ENCODE measurements around the gene TMEM108.

The TMEM108 gene

GRCh38 chr3:133429063-133429462 lies 390.9 kb downstream of the TMEM108 start:
- no peaks in the 10 kb centered on the region for H3K36me3 ChIP-seq (ENCODE audit: insufficient read depth, low read length)
- peaks cover 6% of the 10 kb centered on the region for H3K4me1 ChIP-seq (ENCODE audit: control insufficient read depth, insufficient read depth, low read length, unreplicated experiment)
- H3K79me2 ChIP-seq (ENCODE audit: control insufficient read depth, insufficient read depth, low read length, unreplicated experiment) = no peaks in the 10 kb centered on the region
- H3K4me3 ChIP-seq (ENCODE audit: low read depth, low read length) = no peak overlapping the region
- no peak overlapping the region for H2AFZ ChIP-seq (ENCODE audit: low read length, unreplicated experiment)
- H3K27ac ChIP-seq (ENCODE audit: low read depth, low read length) = no peak overlapping the region
- peaks cover 4% of the 10 kb centered on the region; the same call in 1 of the 2 replicates for H3K27me3 ChIP-seq (ENCODE audit: insufficient read depth, low read length)

GRCh38 chr3:133439563-133439962 lies 401.4 kb downstream of the TMEM108 start:
- H3K36me3 ChIP-seq (ENCODE audit: insufficient read depth, low read length) = no peaks in the 10 kb centered on the region
- no peak overlapping the region for H2AFZ ChIP-seq (ENCODE audit: low read length, unreplicated experiment)
- H3K4me3 ChIP-seq (ENCODE audit: low read depth, low read length) = no peak overlapping the region
- peaks cover 21% of the 10 kb centered on the region for H3K4me1 ChIP-seq (ENCODE audit: control insufficient read depth, insufficient read depth, low read length, unreplicated experiment)
- H3K27ac ChIP-seq (ENCODE audit: low read depth, low read length) = no peak overlapping the region
- H3K79me2 ChIP-seq (ENCODE audit: control insufficient read depth, insufficient read depth, low read length, unreplicated experiment) = no peaks in the 10 kb centered on the region
- no peaks in the 10 kb centered on the region for H3K27me3 ChIP-seq (ENCODE audit: insufficient read depth, low read length)

GRCh38 chr3:133440652-133441051 lies 402.5 kb downstream of the TMEM108 start:
- no peak overlapping the region for H2AFZ ChIP-seq (ENCODE audit: low read length, unreplicated experiment)
- H3K4me3 ChIP-seq (ENCODE audit: low read depth, low read length) = no peak overlapping the region
- no peaks in the 10 kb centered on the region for H3K79me2 ChIP-seq (ENCODE audit: control insufficient read depth, insufficient read depth, low read length, unreplicated experiment)
- H3K36me3 ChIP-seq (ENCODE audit: insufficient read depth, low read length) = no peaks in the 10 kb centered on the region
- no peaks in the 10 kb centered on the region for H3K27me3 ChIP-seq (ENCODE audit: insufficient read depth, low read length)
- H3K27ac ChIP-seq (ENCODE audit: low read depth, low read length) = no peak overlapping the region
- H3K4me1 ChIP-seq (ENCODE audit: control insufficient read depth, insufficient read depth, low read length, unreplicated experiment) = peaks cover 21% of the 10 kb centered on the region

GRCh38 chr3:133441867-133442270 lies 403.7 kb downstream of the TMEM108 start:
- H2AFZ ChIP-seq (ENCODE audit: low read length, unreplicated experiment) = peak overlapping the region; percentile 100
- no peaks in the 10 kb centered on the region for H3K79me2 ChIP-seq (ENCODE audit: control insufficient read depth, insufficient read depth, low read length, unreplicated experiment)
- no peaks in the 10 kb centered on the region for H3K27me3 ChIP-seq (ENCODE audit: insufficient read depth, low read length)
- H3K27ac ChIP-seq (ENCODE audit: low read depth, low read length) = no peak overlapping the region
- peak overlapping the region; percentile 68 for H3K4me3 ChIP-seq (ENCODE audit: low read depth, low read length)
- peaks cover 21% of the 10 kb centered on the region for H3K4me1 ChIP-seq (ENCODE audit: control insufficient read depth, insufficient read depth, low read length, unreplicated experiment)
- no peaks in the 10 kb centered on the region for H3K36me3 ChIP-seq (ENCODE audit: insufficient read depth, low read length)

- Histone ChIP-seq H3K79me2 (ENCODE audit: control insufficient read depth, insufficient read depth, low read length, unreplicated experiment) (no peaks in the 10 kb centered on the region), H2AFZ (ENCODE audit: low read length, unreplicated experiment) (peak overlapping the region; percentile 100), H3K27ac (ENCODE audit: low read depth, low read length) (no peak overlapping the region), H3K4me3 (ENCODE audit: low read depth, low read length) (no peak overlapping the region), H3K27me3 (ENCODE audit: insufficient read depth, low read length) (no peaks in the 10 kb centered on the region), H3K4me1 (ENCODE audit: control insufficient read depth, insufficient read depth, low read length, unreplicated experiment) (peaks cover 21% of the 10 kb centered on the region), H3K36me3 (ENCODE audit: insufficient read depth, low read length) (no peaks in the 10 kb centered on the region)
Observed at GRCh38 chr3:133442518-133442917, 404.3 kb downstream of the TMEM108 start.

- no peak overlapping the region for H2AFZ ChIP-seq (ENCODE audit: low read length, unreplicated experiment)
- H3K4me3 ChIP-seq (ENCODE audit: low read depth, low read length) = no peak overlapping the region
- H3K27ac ChIP-seq (ENCODE audit: low read depth, low read length) = no peak overlapping the region
- no peaks in the 10 kb centered on the region for H3K36me3 ChIP-seq (ENCODE audit: insufficient read depth, low read length)
- H3K79me2 ChIP-seq (ENCODE audit: control insufficient read depth, insufficient read depth, low read length, unreplicated experiment) = no peaks in the 10 kb centered on the region
- no peaks in the 10 kb centered on the region for H3K27me3 ChIP-seq (ENCODE audit: insufficient read depth, low read length)
- H3K4me1 ChIP-seq (ENCODE audit: control insufficient read depth, insufficient read depth, low read length, unreplicated experiment) = peaks cover 16% of the 10 kb centered on the region
Observed at GRCh38 chr3:133443649-133444422, 405.6 kb downstream of the TMEM108 start.

GRCh38 chr3:133444423-133444774 lies 406.2 kb downstream of the TMEM108 start:
- H3K4me1 ChIP-seq (ENCODE audit: control insufficient read depth, insufficient read depth, low read length, unreplicated experiment) = peaks cover 16% of the 10 kb centered on the region
- H3K36me3 ChIP-seq (ENCODE audit: insufficient read depth, low read length) = no peaks in the 10 kb centered on the region
- no peak overlapping the region for H3K27ac ChIP-seq (ENCODE audit: low read depth, low read length)
- no peaks in the 10 kb centered on the region for H3K79me2 ChIP-seq (ENCODE audit: control insufficient read depth, insufficient read depth, low read length, unreplicated experiment)
- H2AFZ ChIP-seq (ENCODE audit: low read length, unreplicated experiment) = no peak overlapping the region
- H3K4me3 ChIP-seq (ENCODE audit: low read depth, low read length) = no peak overlapping the region
- H3K27me3 ChIP-seq (ENCODE audit: insufficient read depth, low read length) = no peaks in the 10 kb centered on the region

GRCh38 chr3:133445108-133445507 lies 406.9 kb downstream of the TMEM108 start:
- Histone ChIP-seq H3K36me3 (ENCODE audit: insufficient read depth, low read length) (no peaks in the 10 kb centered on the region), H3K27ac (ENCODE audit: low read depth, low read length) (no peak overlapping the region), H3K4me3 (ENCODE audit: low read depth, low read length) (no peak overlapping the region), H3K27me3 (ENCODE audit: insufficient read depth, low read length) (no peaks in the 10 kb centered on the region), H3K79me2 (ENCODE audit: control insufficient read depth, insufficient read depth, low read length, unreplicated experiment) (no peaks in the 10 kb centered on the region), H2AFZ (ENCODE audit: low read length, unreplicated experiment) (no peak overlapping the region), H3K4me1 (ENCODE audit: control insufficient read depth, insufficient read depth, low read length, unreplicated experiment) (peaks cover 16% of the 10 kb centered on the region)
